Mononuclear cell (primary cell): ENCODE results near the gene YDJC. TPM values are rescaled to one million over a fixed set of nuclear protein-coding genes. Genes with fewer than 3 reads are reported as not detected.
"Not testable (repeated sequence)": the region's sequence is repeated elsewhere in the genome, so short reads cannot be mapped to it uniquely, and the experiment has no call there.

Source experiments
- H3K27me3 ChIP-seq: 2 replicates; pipeline ENCODE4 v1.6.0; 2011; ENCODE audit warnings: low read length, control low read depth; ENCODE audit not compliant: insufficient read depth
- H3K4me1 ChIP-seq: 2 replicates; pipeline ENCODE4 v1.5.1; 2011; ENCODE audit warnings: mild to moderate bottlenecking, low read length, control low read depth; ENCODE audit not compliant: insufficient read depth
- H3K4me3 ChIP-seq: 2 replicates; pipeline ENCODE4 v1.5.1; 2011; ENCODE audit warnings: mild to moderate bottlenecking, low read length, moderate library complexity
- H3K9me3 ChIP-seq: 2 replicates; pipeline ENCODE4 v1.5.1; 2011; ENCODE audit warnings: low read depth, mild to moderate bottlenecking, control low read depth, low read length
- total RNA-seq: library from RNA; depleted of rRNA; stranded (reverse); fragments of >200 nt; gene quantifications from one replicate; pipeline ENCODE4 v1.2.3, GENCODE V29; 2012

The YDJC gene
- 20.7 TPM for total RNA-seq

DNA sequence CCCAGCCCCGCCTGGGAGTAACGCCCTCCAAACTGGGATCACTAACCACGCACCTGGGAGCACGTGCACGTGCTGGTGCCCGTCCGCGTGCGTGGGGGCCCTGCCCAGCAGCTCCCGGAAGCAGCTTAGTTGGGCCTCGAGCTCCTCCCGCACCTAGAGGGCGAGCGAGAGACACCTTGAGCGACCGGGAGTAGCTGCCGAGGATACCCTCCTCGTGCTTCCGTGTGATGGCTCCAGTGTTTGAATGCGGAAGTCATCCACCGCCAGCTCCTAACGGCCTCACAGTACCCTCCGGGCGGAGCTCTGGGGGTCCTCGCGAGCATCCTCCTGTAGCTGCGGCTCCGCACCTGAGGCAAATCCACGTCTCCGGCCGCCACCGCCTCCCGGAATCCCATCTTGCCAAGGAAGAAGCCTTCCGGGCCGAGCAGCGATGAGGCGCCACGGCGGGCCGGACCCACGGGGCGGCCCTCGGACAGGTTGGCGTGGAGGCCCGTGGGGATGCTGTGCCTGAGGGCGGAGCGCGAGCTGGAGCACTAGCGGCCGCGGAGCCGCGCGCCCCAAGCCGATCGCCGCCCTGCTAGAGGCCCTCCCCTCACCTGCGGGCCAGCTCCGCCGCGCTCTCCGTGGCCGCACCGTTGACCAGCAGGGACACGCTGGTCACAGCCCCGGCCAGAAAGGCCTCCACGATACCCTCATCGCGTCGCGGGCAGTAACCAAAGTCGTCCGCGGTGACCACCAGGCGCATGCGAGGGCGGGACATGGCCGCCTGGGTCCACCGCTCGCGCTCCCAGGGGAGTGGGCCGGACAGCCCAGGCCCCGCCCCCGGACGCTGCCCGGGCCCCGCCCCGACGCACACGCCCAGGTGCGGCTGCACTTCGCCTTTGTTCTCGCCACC, at the start of gene YDJC:
Gene YDJC (minus strand): TSS at position 768 of the 895 bp plus-strand sequence. CDS start 8 bp downstream, at position 760.
- peak within 1 kb of the TSS; percentile 72 for H3K4me3 ChIP-seq
- no peaks in the 10 kb centered on the region for H3K27me3 ChIP-seq
- peaks cover 51% of the 10 kb centered on the region for H3K4me1 ChIP-seq
- H3K9me3 ChIP-seq, result no peaks in the 10 kb centered on the region

DNA sequence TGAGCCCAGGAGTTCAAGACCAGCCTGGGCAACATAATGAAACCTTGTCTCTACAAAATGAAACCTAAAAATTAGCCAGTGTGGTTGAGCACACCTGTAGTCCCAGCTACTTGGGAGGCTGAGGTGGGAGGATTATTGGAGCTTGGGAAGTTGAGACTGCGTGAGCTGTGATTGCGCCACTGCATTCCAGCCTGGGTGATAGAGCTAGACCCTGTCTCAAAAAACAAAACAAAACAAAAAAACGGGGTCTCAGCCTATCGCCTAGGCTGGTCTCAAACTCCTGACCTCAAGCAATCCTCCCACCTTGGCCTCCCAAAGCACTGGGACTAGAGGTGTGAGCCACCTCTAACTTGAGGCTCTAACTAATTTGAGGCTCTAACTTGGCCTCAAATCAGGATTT, 49.6 kb upstream of the YDJC start:
- Histone ChIP-seq H3K4me3 (no peak overlapping the region), H3K27me3 (no peaks in the 10 kb centered on the region), H3K4me1 (no peaks in the 10 kb centered on the region), H3K9me3 (no peaks in the 10 kb centered on the region)

DNA sequence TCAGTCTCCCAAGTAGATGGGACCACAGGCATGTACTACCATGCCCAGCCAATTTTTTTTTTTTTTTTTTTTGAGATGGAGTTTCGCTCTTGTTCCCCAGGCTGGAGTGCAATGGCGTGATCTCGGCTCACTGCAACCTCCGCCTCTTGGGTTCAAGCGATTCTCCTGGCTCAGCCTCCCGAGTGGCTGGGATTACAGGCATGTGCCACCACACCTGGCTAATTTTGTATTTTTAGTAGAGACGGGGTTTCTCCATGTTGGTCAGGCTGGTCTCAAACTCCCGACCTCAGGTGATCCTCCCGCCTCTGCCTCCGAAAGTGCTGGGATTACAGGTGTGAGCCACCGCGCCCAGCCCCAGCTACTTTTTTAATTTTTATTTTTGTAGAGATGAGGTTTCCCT, 49.0 kb upstream of the YDJC start:
- not testable (repeated sequence) for H3K4me3 ChIP-seq, H3K27me3 ChIP-seq, H3K9me3 ChIP-seq, H3K4me1 ChIP-seq

DNA sequence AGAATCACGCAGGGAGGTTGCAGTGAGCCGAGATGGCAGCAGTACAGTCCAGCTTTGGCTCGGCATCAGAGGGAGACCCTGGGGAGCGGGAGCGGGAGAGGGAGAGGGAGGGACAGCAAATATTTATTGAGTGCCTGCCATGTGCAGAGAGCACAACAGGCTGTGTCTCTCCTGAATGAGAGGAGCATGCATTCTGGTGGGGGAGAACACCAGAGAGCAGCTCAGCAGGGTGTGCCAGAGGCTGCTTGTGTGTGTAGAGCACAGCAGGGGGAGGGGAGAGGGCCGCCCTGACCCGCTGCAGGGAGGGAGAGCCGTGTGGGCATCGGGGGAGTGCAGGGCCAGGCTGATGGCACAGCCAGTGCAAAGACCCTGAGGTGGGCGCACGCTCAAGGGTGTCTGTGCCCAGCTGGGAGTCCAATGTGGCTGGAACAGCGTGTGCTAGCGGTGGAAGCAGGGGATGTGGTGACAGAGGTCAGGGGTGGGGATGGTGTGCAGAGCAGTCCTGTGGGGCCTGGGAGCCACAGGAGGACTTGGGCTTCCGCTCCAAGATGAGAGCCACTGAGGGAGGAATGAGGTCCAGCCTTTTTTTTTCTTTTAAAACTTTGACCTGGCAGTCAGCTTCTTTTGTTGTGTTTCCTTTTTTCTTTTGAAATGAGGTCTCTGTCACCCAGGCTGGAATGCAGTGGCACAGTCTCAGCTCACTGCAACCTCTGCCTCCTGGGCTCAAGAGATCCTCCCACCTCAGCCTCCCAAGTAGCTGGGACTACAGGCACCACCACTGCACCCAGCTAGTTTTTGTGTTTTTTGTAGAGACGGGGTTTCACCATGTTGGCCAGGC, 48.0 kb upstream of the YDJC start:
- H3K4me3 ChIP-seq, result no peak overlapping the region
- H3K4me1 ChIP-seq, result no peaks in the 10 kb centered on the region
- H3K27me3 ChIP-seq, result no peaks in the 10 kb centered on the region
- H3K9me3 ChIP-seq, result no peaks in the 10 kb centered on the region

- H3K27me3 ChIP-seq, result no peaks in the 10 kb centered on the region
- no peak overlapping the region for H3K4me3 ChIP-seq
- no peaks in the 10 kb centered on the region for H3K9me3 ChIP-seq
- H3K4me1 ChIP-seq, result no peaks in the 10 kb centered on the region
Observed at GRCh38 chr22:21674638-21675245, 44.9 kb upstream of the YDJC start.

- no peaks in the 10 kb centered on the region for H3K4me1 ChIP-seq
- H3K27me3 ChIP-seq, result no peaks in the 10 kb centered on the region
- no peaks in the 10 kb centered on the region for H3K9me3 ChIP-seq
- H3K4me3 ChIP-seq, result no peak overlapping the region
Observed at GRCh38 chr22:21673534-21674321, 43.9 kb upstream of the YDJC start.

- Histone ChIP-seq H3K4me1 (peaks cover 7% of the 10 kb centered on the region), H3K27me3 (no peaks in the 10 kb centered on the region), H3K9me3 (no peaks in the 10 kb centered on the region), H3K4me3 (no peak overlapping the region)
Observed at GRCh38 chr22:21672107-21672629, 42.3 kb upstream of the YDJC start.

DNA sequence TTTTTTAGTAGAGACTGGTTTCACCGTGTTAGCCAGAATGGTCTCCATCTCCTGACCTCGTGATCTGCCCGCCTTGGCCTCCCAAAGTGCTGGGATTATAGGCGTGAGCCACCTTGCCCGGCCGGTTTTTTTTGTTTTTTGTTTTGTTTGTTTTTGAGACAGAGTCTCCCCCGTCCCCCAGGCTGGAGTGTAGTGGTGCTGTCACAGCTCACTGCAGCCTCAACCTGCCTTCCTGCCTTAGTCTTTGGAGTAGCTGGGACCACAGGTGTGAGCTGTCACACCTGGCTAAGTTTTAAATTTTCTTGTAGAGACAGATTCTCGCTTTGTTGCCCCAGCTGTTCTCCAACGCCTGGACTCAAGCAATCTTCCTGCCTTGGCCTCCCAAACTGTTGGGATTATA, 39.2 kb upstream of the YDJC start:
- no peak overlapping the region for H3K4me3 ChIP-seq
- H3K4me1 ChIP-seq, result peaks cover 19% of the 10 kb centered on the region
- no peaks in the 10 kb centered on the region for H3K27me3 ChIP-seq
- H3K9me3 ChIP-seq, result no peaks in the 10 kb centered on the region

DNA sequence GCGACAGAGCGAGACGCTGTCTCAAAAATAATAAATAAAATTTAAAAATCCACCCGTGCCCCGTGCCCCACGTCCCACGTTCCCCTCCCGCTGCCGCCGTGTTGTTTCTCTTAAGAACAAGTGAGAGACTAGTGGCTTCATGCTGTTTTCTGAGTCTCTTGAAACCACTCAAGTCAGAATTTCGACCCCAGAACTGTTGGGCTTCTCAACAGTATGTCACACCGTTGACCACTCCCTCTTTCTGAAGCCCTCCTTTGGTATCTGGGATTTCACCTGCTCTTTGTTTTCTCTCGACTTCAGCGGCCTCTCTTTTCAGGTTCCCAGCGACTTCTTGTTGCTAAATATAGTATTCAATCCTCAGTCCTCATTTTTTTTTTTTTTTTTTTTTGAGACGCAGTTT, 37.0 kb upstream of the YDJC start:
- H3K9me3 ChIP-seq, result no peaks in the 10 kb centered on the region
- peak overlapping the region; percentile 96 for H3K4me3 ChIP-seq
- H3K27me3 ChIP-seq, result no peaks in the 10 kb centered on the region
- H3K4me1 ChIP-seq, result peaks cover 19% of the 10 kb centered on the region

GRCh38 chr22:21665047-21665851, 35.4 kb upstream of the YDJC start:
- Histone ChIP-seq H3K9me3 (no peaks in the 10 kb centered on the region), H3K4me3 (peak overlapping the region; percentile 96), H3K4me1 (peaks cover 19% of the 10 kb centered on the region), H3K27me3 (no peaks in the 10 kb centered on the region)

- peaks cover 19% of the 10 kb centered on the region for H3K4me1 ChIP-seq
- no peaks in the 10 kb centered on the region for H3K27me3 ChIP-seq
- no peak overlapping the region for H3K4me3 ChIP-seq
- H3K9me3 ChIP-seq, result no peaks in the 10 kb centered on the region
Observed at GRCh38 chr22:21663738-21664137, 33.9 kb upstream of the YDJC start.

DNA sequence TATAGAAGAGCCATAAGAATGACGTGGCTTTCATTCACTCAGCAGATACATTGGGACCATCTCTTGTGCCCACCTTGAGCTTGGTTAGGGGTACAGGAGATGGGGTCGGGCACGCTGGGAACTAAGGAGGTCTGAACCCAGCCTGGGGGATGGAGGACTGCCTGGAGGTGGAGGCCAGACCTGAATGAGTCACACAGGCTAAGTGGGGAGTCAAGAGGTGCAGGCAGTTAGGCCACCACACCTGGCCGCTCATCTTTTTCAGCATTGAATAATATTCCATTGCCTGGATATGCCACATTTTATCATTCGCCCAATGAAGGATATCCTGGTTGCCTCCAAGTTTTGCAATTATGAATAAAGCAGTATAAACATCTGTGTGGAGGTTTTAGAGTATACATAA, 32.2 kb upstream of the YDJC start:
- Histone ChIP-seq H3K27me3 (no peaks in the 10 kb centered on the region), H3K4me1 (peaks cover 23% of the 10 kb centered on the region), H3K9me3 (no peaks in the 10 kb centered on the region), H3K4me3 (no peak overlapping the region)

DNA sequence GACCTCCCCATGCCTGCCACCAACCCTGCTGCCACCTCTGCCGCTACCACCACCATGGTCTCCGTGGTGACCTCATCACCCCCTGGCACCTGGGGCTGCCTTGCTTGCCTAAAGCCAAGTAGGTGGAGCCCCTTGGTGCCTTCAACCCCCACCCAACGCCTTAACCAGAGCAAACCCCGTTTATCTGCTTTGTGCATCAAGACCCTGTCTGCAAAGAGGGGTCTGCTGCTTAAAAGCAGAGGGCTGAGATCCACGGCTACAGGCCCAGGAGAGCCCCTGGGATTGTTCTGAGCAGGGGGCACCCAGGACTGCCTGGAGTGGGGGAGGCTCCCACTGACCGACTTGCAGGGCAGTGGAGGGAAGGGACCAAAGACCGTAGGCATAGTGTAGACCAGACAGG, 31.1 kb upstream of the YDJC start:
- Histone ChIP-seq H3K9me3 (no peaks in the 10 kb centered on the region), H3K4me3 (no peak overlapping the region), H3K27me3 (no peaks in the 10 kb centered on the region), H3K4me1 (peaks cover 24% of the 10 kb centered on the region)
